Tibial nerve (tissue), 3 donors: Measurements from ENCODE around the gene CCDC60.

Experiments
- POLR2A ChIP-seq, 2 donors: fragments of 450-650 bp; IDR thresholded peaks; one replicate each; pipeline ENCODE4 v1.6.1; 2017; ENCODE audit warnings: antibody characterized with exemption in 2 of 2, mild to moderate bottlenecking in 2 of 2, moderate library complexity in 2 of 2
- TF ChIP-seq, protein P1 (sequence below), 5 experiments: fragments of 200-600 bp in 3 of 5; fragments of 450-650 bp in 2 of 5; sonication (generic) in 3 of 5; IDR thresholded peaks; one replicate each; pipeline ENCODE4 v1.5.1; 2016 to 2019; ENCODE audit warnings: antibody characterized with exemption in 5 of 5, mild to moderate bottlenecking in 3 of 5, moderate library complexity in 2 of 5

- TF ChIP-seq, protein P1, sequence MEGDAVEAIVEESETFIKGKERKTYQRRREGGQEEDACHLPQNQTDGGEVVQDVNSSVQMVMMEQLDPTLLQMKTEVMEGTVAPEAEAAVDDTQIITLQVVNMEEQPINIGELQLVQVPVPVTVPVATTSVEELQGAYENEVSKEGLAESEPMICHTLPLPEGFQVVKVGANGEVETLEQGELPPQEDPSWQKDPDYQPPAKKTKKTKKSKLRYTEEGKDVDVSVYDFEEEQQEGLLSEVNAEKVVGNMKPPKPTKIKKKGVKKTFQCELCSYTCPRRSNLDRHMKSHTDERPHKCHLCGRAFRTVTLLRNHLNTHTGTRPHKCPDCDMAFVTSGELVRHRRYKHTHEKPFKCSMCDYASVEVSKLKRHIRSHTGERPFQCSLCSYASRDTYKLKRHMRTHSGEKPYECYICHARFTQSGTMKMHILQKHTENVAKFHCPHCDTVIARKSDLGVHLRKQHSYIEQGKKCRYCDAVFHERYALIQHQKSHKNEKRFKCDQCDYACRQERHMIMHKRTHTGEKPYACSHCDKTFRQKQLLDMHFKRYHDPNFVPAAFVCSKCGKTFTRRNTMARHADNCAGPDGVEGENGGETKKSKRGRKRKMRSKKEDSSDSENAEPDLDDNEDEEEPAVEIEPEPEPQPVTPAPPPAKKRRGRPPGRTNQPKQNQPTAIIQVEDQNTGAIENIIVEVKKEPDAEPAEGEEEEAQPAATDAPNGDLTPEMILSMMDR (IDR thresholded peaks at IDR 0.05) = no peak
- TF ChIP-seq POLR2A (IDR thresholded peaks at IDR 0.05) = no peak
Measured at GRCh38 chr12:119326341-119326740, 8.2 kb upstream of the CCDC60 start.
